ENCODE data around the gene DACT1. TPM values are rescaled to one million over a fixed set of nuclear protein-coding genes. Genes with fewer than 3 reads are reported as not detected.

DACT1 gene
- total and polyA plus RNA-seq, 10 of the 15 experiments (the other 5 are each of a cell fraction or from before 2014, with no cell fraction given) = 0.13 to 2.9 (median 0.91) TPM

DNA sequence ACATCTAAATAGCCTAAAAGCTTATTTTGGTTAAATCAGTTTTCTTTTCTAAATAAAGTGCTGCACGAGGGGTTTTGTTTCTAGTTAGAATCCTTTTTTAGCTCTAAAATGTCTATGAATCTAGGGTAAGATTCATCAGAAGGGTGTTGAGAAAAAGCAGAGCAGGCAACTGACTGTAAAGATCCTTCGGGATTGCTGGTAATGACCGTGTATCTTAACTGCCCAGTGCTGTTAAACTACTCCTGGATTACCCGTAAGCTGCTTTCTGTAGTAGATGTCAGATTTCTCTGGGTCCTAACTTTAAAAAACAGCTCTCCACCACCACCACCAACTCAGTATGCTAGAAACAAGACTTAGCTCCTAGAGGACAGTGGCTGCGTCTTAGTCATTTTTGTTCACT, 39.2 kb downstream of the DACT1 start (continued):
- TF ChIP-seq ZNF687 (IDR thresholded peaks at IDR 0.05) (no peak), SREBF1 (IDR thresholded peaks at IDR 0.05; ENCODE audit: low read length) (no peak), ZNF217 (IDR thresholded peaks at IDR 0.05) (no peak), RUNX3 (IDR thresholded peaks at IDR 0.05; ENCODE audit: low read length) (no peak)

DNA sequence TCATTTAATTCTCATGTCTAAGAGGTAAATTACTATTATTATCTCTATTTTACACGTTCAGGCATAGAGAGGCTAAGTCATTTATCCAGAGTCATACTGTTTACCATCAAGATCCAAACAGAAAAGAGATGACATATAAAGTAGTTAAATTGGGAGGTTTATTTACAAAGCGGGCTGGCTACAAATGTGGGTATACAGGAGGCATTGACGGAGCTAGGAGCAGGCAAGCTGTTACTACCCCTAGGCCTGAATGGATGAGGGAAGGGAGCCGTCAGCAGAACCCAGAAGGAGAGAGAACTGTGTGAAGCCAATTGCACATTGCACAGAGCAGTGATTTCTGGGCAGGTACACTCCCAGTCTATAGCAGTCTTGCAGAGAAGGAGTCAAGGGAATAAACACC, 39.8 kb downstream of the DACT1 start:
- H2AFZ ChIP-seq (ENCODE audit: control insufficient read depth, low read depth, low read length) = no peak overlapping the region
- no peaks in the 10 kb centered on the region for H3K27me3 ChIP-seq (replicated peaks in 1 of 2; ENCODE audit: control insufficient read depth in 2 of 2, insufficient read depth in 2 of 2, low read length in 1 of 2)
- no peak overlapping the region for H3K4me2 ChIP-seq (ENCODE audit: control insufficient read depth, insufficient read depth)
- 8% methylated on average over 4 of the region's 4 CpGs for WGBS (ENCODE audit: insufficient coverage, insufficient replicate concordance, low lambda C conversion rate, missing lambda C conversion rate)
- POLR2A ChIA-PET = no interaction called here
- CTCF ChIA-PET = interaction anchor here (1.2 kb wide), 1 partner anchor 16 kb away, joined by 3 read pairs; no protein-coding TSS in a partner anchor
- H3K36me3 ChIP-seq (ENCODE audit: control insufficient read depth in 2 of 2, insufficient read depth in 2 of 2, low read length in 1 of 2) = no peaks in the 10 kb centered on the region
- no peak for TF ChIP-seq ESRRA (IDR thresholded peaks at IDR 0.05; ENCODE audit: low read length)
- no peak for TF ChIP-seq CREB1 (IDR thresholded peaks at IDR 0.05; ENCODE audit: low read depth)
- TF ChIP-seq ZBED1 (IDR thresholded peaks at IDR 0.05; ENCODE audit: borderline replicate concordance) = no peak
- TF ChIP-seq NR2C2 (IDR thresholded peaks at IDR 0.05; ENCODE audit: borderline replicate concordance, control insufficient read depth, insufficient read length, low read depth) = no peak
- TF ChIP-seq ZNF622 (IDR thresholded peaks at IDR 0.05) = no peak
- TF ChIP-seq CHD2 (IDR thresholded peaks at IDR 0.05; ENCODE audit: borderline replicate concordance, low read depth, low read length) = no peak
- no peak for TF ChIP-seq SPI1 (IDR thresholded peaks at IDR 0.05; ENCODE audit: borderline replicate concordance, insufficient read depth, low read depth, low read length)
- TF ChIP-seq, protein P1, sequence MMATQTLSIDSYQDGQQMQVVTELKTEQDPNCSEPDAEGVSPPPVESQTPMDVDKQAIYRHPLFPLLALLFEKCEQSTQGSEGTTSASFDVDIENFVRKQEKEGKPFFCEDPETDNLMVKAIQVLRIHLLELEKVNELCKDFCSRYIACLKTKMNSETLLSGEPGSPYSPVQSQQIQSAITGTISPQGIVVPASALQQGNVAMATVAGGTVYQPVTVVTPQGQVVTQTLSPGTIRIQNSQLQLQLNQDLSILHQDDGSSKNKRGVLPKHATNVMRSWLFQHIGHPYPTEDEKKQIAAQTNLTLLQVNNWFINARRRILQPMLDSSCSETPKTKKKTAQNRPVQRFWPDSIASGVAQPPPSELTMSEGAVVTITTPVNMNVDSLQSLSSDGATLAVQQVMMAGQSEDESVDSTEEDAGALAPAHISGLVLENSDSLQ (IDR thresholded peaks at IDR 0.05) = no peak
- TF ChIP-seq ATF3 (IDR thresholded peaks at IDR 0.05; ENCODE audit: borderline replicate concordance, extremely low read depth, low read depth, low read length) = no peak
- TF ChIP-seq FOXK2 (IDR thresholded peaks at IDR 0.05) = no peak
- ATAC-seq = no peak
- H3K9ac ChIP-seq (ENCODE audit: control insufficient read depth, insufficient read depth, low read length) = no peak overlapping the region
- SMC1A ChIA-PET (ENCODE audit: uncharacterized antibody, unreplicated experiment) = interaction anchor here (1.5 kb wide), 1 partner anchor 36 kb away, joined by 3 read pairs; no protein-coding TSS in a partner anchor
- no peak overlapping the region for H3K4me3 ChIP-seq
- no peak overlapping the region for H3K27ac ChIP-seq (ENCODE audit: control insufficient read depth, insufficient read depth)
- in situ Hi-C loops (cut with MboI) (no loop called here), intact Hi-C loops (cut with micrococcal nuclease; ENCODE audit: unreplicated experiment) (no loop called here)
- H3K9me3 ChIP-seq (replicated peaks; ENCODE audit: control insufficient read depth, insufficient read depth, low read length) = no peaks in the 10 kb centered on the region
- DNase-seq (ENCODE audit: low read depth, low spot score) = no peak
- RAD21 ChIA-PET (ENCODE audit: unreplicated experiment) = no interaction called here
- no peak for FAIRE-seq
- H3K4me1 ChIP-seq (ENCODE audit: control insufficient read depth, insufficient read depth, low read length) = no peaks in the 10 kb centered on the region
- H4K20me1 ChIP-seq (ENCODE audit: control insufficient read depth, insufficient read depth) = no peaks in the 10 kb centered on the region
- no peaks in the 10 kb centered on the region for H3K79me2 ChIP-seq (ENCODE audit: control insufficient read depth, insufficient read depth, low read length)
- BruUV-seq (replicated peaks) = no TSS peak
